Lower lobe of right lung (tissue), 2 donors: ENCODE data around the gene PEX14. TPM values are rescaled to one million over a fixed set of nuclear protein-coding genes. Genes with fewer than 3 reads are reported as not detected.

Experiments used
- ATAC-seq, 2 donors: fragments of 200-7000 bp; cut with Tn5 transposase; one replicate each; pipeline ENCODE4 v1.9.1; 2020 to 2022; ENCODE audit warnings: mild to moderate bottlenecking in 2 of 2, moderate library complexity in 2 of 2
- DNase-seq: peaks from one replicate; pipeline ENCODE4 v3.0.0-alpha.2; 2020
- H3K27ac ChIP-seq: fragments of 200-600 bp; one replicate; pipeline ENCODE4 v1.8.0; 2022
- H3K27me3 ChIP-seq: fragments of 200-600 bp; one replicate; pipeline ENCODE4 v1.8.0; 2022; ENCODE audit warnings: low read depth
- H3K36me3 ChIP-seq: fragments of 200-600 bp; one replicate; pipeline ENCODE4 v1.8.0; 2022; ENCODE audit warnings: mild to moderate bottlenecking
- H3K4me1 ChIP-seq: fragments of 200-600 bp; one replicate; pipeline ENCODE4 v1.8.0; 2022
- H3K4me3 ChIP-seq: fragments of 200-600 bp; one replicate; pipeline ENCODE4 v1.8.0; 2022; ENCODE audit warnings: mild to moderate bottlenecking
- H3K9me3 ChIP-seq: fragments of 200-600 bp; one replicate; pipeline ENCODE4 v1.8.0; 2022
- CTCF ChIP-seq: fragments of 200-600 bp; IDR thresholded peaks from one replicate; pipeline ENCODE4 v1.8.0; 2022; ENCODE audit warnings: antibody characterized with exemption, mild to moderate bottlenecking
- intact Hi-C: fragments of 100-400 bp; cut with DNase I; formaldehyde crosslinking; loops from one replicate; pipeline ENCODE4 v1.11.0; 2022
- total RNA-seq: library from RNA; stranded (reverse); fragmentation: NEBNext Ultra II Directional; extraction: Animal tissue kit (Norgen Biotek cat#: 25700); gene quantifications from one replicate; pipeline ENCODE4 v1.2.1, GENCODE V29; 2021
- donor health status: DM: no; HTN: yes; CAD: no; lungs with severe emphysema.

Gene PEX14
- total RNA-seq, 1 donor from 2014 or later = 27.9 TPM

GRCh38 chr1:10516925-10517676, 42.4 kb downstream of the PEX14 start:
- intact Hi-C loops = loop anchor here (10.0 kb wide), 1 partner anchor 348 kb away; no protein-coding TSS in a partner anchor
- no peak for ATAC-seq
- Histone ChIP-seq H3K36me3 (no peaks in the 10 kb centered on the region), H3K27ac (peak overlapping the region; percentile 53), H3K4me1 (peaks cover 59% of the 10 kb centered on the region), H3K9me3 (no peaks in the 10 kb centered on the region), H3K4me3 (no peak overlapping the region), H3K27me3 (no peaks in the 10 kb centered on the region)
- TF ChIP-seq CTCF = no peak
- DNase-seq = no peak

- no peak for TF ChIP-seq CTCF
- intact Hi-C loops = loop anchor here (10.0 kb wide), 1 partner anchor 347 kb away; no protein-coding TSS in a partner anchor
- H3K36me3 ChIP-seq = no peaks in the 10 kb centered on the region
- H3K4me3 ChIP-seq = no peak overlapping the region
- peak overlapping the region; percentile 53 for H3K27ac ChIP-seq
- no peaks in the 10 kb centered on the region for H3K9me3 ChIP-seq
- H3K4me1 ChIP-seq = peaks cover 59% of the 10 kb centered on the region
- no peaks in the 10 kb centered on the region for H3K27me3 ChIP-seq
- DNase-seq (no peak), ATAC-seq (no peak)
Observed at GRCh38 chr1:10517677-10517982, 42.9 kb downstream of the PEX14 start.

GRCh38 chr1:10519016-10519417, 44.3 kb downstream of the PEX14 start:
- Histone ChIP-seq H3K36me3 (no peaks in the 10 kb centered on the region), H3K4me3 (no peak overlapping the region), H3K27me3 (no peaks in the 10 kb centered on the region), H3K9me3 (no peaks in the 10 kb centered on the region), H3K4me1 (peaks cover 67% of the 10 kb centered on the region), H3K27ac (peak overlapping the region; percentile 48)
- ATAC-seq (peak; percentile 88 to 93), DNase-seq (no peak)
- intact Hi-C loops = loop anchor here (10.0 kb wide), 1 partner anchor 346 kb away; no protein-coding TSS in a partner anchor
- no peak for TF ChIP-seq CTCF

GRCh38 chr1:10520497-10520896, 45.7 kb downstream of the PEX14 start:
- Histone ChIP-seq H3K9me3 (no peaks in the 10 kb centered on the region), H3K27me3 (no peaks in the 10 kb centered on the region), H3K4me3 (no peak overlapping the region), H3K36me3 (no peaks in the 10 kb centered on the region), H3K27ac (no peak overlapping the region), H3K4me1 (peaks cover 52% of the 10 kb centered on the region)
- TF ChIP-seq CTCF = no peak
- DNase-seq (no peak), ATAC-seq (no peak)
- intact Hi-C loops = no loop called here

GRCh38 chr1:10520952-10521351, 46.2 kb downstream of the PEX14 start:
- H3K36me3 ChIP-seq = no peaks in the 10 kb centered on the region
- ATAC-seq (no peak), DNase-seq (no peak)
- no peak overlapping the region for H3K4me3 ChIP-seq
- TF ChIP-seq CTCF = no peak
- no peak overlapping the region for H3K27ac ChIP-seq
- intact Hi-C loops = no loop called here
- H3K4me1 ChIP-seq = peaks cover 48% of the 10 kb centered on the region
- no peaks in the 10 kb centered on the region for H3K9me3 ChIP-seq
- no peaks in the 10 kb centered on the region for H3K27me3 ChIP-seq
